HL-60 (cell line): ENCODE measurements around the gene RRP1.

Experiments used
- GABPA ChIP-seq: IDR thresholded peaks from 2 replicates; pipeline ENCODE4 v1.6.1; 2012; ENCODE audit warnings: low read depth
- POLR2AphosphoS5 ChIP-seq: IDR thresholded peaks from 2 replicates; pipeline ENCODE4 v1.6.1; 2012; ENCODE audit warnings: low read depth

DNA sequence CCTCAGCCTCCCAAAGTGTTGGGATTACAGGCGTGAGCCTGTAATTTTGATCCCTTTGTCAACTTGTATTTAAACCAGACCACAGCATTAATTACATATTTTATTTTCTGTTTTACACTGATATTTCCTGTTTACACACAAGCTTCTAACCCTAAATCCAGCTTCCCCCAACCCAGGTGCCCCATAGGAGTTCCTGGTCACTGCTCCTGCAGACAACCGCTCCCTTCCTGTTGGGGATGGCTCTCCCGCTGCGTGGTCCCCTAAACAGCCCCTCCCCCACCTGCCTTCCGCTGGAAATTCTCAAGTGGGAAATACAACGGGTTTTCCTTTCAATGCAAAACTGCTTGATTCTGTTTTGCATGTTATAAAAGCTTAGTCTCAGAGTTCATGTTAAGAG is 17.0 kb upstream of the RRP1 start:
- no peak for TF ChIP-seq POLR2AphosphoS5
- no peak for TF ChIP-seq GABPA
